HG02798 (cell line): ENCODE results near the gene ARHGEF4.

ENCODE experiments used
- ATAC-seq: cut with Tn5 transposase; IDR thresholded peaks from one replicate; pipeline ENCODE4 v1.9.1; 2021; ENCODE audit warnings: mild to moderate bottlenecking; ENCODE audit not compliant: unreplicated experiment, poor library complexity

ARHGEF4 gene

GRCh38 chr2:130819226-130819607 is 17.5 kb upstream of the ARHGEF4 start:
- ATAC-seq: no peak

GRCh38 chr2:130819608-130820278 is 17.0 kb upstream of the ARHGEF4 start:
- ATAC-seq: no peak

- no peak for ATAC-seq
Observed at GRCh38 chr2:130820279-130820861, 16.3 kb upstream of the ARHGEF4 start.

GRCh38 chr2:130821867-130822266 is 14.8 kb upstream of the ARHGEF4 start:
- no peak for ATAC-seq

- no peak for ATAC-seq
Observed at GRCh38 chr2:130822766-130823165, 13.9 kb upstream of the ARHGEF4 start.

GRCh38 chr2:130823171-130823885 is 13.4 kb upstream of the ARHGEF4 start:
- ATAC-seq: no peak

- peak; percentile 61 for ATAC-seq
Observed at GRCh38 chr2:130823886-130824491, 12.7 kb upstream of the ARHGEF4 start.

GRCh38 chr2:130824492-130825061 is 12.1 kb upstream of the ARHGEF4 start:
- ATAC-seq: peak; percentile 87

- ATAC-seq: no peak
Observed at GRCh38 chr2:130825231-130825965, 11.3 kb upstream of the ARHGEF4 start.

- ATAC-seq: no peak
Observed at GRCh38 chr2:130825966-130826253, 10.8 kb upstream of the ARHGEF4 start.

GRCh38 chr2:130826419-130826818 is 10.3 kb upstream of the ARHGEF4 start:
- no peak for ATAC-seq

GRCh38 chr2:130826821-130827501 is 9.8 kb upstream of the ARHGEF4 start:
- no peak for ATAC-seq

GRCh38 chr2:130827502-130828251 is 9.0 kb upstream of the ARHGEF4 start:
- ATAC-seq: no peak

- no peak for ATAC-seq
Observed at GRCh38 chr2:130828461-130828860, 8.3 kb upstream of the ARHGEF4 start.

- ATAC-seq: no peak
Observed at GRCh38 chr2:130829015-130829414, 7.7 kb upstream of the ARHGEF4 start.

- ATAC-seq: no peak
Observed at GRCh38 chr2:130830538-130830937, 6.2 kb upstream of the ARHGEF4 start.

- ATAC-seq: no peak
Observed at GRCh38 chr2:130831356-130831755, 5.4 kb upstream of the ARHGEF4 start.

GRCh38 chr2:130832296-130832940 is 4.3 kb upstream of the ARHGEF4 start:
- ATAC-seq: no peak
